H1 (cell line): ENCODE data around the gene KCTD11. TPM values are rescaled to one million over a fixed set of nuclear protein-coding genes. Genes with fewer than 3 reads are reported as not detected.

Source experiments
- CTCF ChIA-PET: fragments of 300-600 bp; sonication (Branson Sonifier 250); formaldehyde crosslinking; loops from one replicate; lab custom pipeline; 2021; ENCODE audit not compliant: partially characterized antibody; lab: Charles Lee
- POLR2A ChIA-PET: fragments of 300-600 bp; sonication (Branson Sonifier 250); formaldehyde crosslinking; loops from one replicate; lab custom pipeline; 2021; ENCODE audit warnings: inconsistent platforms; ENCODE audit not compliant: partially characterized antibody; lab: Charles Lee
- DNase-seq, 2 experiments: peaks; one replicate each; pipeline versions ENCODE4 v3.0.0 to v3.0.0-alpha.2; 2010 to 2022; ENCODE audit warnings: low spot score in 2 of 2, low read depth in 1 of 2, mixed read lengths in 1 of 2
- FAIRE-seq: peaks from 2 replicates; lab custom pipeline; 2011; peaks lifted over from hg19 to GRCh38; lab: Jason Lieb, UNC
- H2AFZ ChIP-seq: 2 replicates; pipeline ENCODE4 v1.8.1; 2012; ENCODE audit warnings: low read length, inconsistent platforms
- H2AK5ac ChIP-seq: 2 replicates; pipeline ENCODE4 v1.6.1; 2013; ENCODE audit warnings: low read depth, low read length
- H2BK120ac ChIP-seq: replicated peaks from 2 replicates; pipeline ENCODE3; 2013; ENCODE audit warnings: low read depth, low read length, inconsistent platforms
- H2BK12ac ChIP-seq: 2 replicates; pipeline ENCODE4 v1.6.1; 2013; ENCODE audit warnings: low read depth, low read length
- H2BK15ac ChIP-seq: 2 replicates; pipeline ENCODE4 v1.6.1; 2013; ENCODE audit warnings: low read length
- H2BK20ac ChIP-seq: 2 replicates; pipeline ENCODE4 v1.6.1; 2013; ENCODE audit warnings: low read length
- H2BK5ac ChIP-seq: 2 replicates; pipeline ENCODE4 v1.6.1; 2013; ENCODE audit warnings: low read depth, low read length
- H3K14ac ChIP-seq: 2 replicates; pipeline ENCODE4 v1.6.1; 2013; ENCODE audit warnings: inconsistent platforms; ENCODE audit not compliant: insufficient read length
- H3K18ac ChIP-seq: 2 replicates; pipeline ENCODE4 v1.6.1; 2013; ENCODE audit warnings: low read length; ENCODE audit errors: extremely low read depth
- H3K23ac ChIP-seq: 2 replicates; pipeline ENCODE4 v1.6.1; 2013; ENCODE audit warnings: inconsistent platforms; ENCODE audit not compliant: insufficient read length
- H3K23me2 ChIP-seq: 2 replicates; pipeline ENCODE4 v1.6.1; 2013; ENCODE audit warnings: low read depth, low read length
- H3K27ac ChIP-seq: 2 replicates; pipeline ENCODE4 v1.6.1; 2011; ENCODE audit warnings: low read depth, low read length, inconsistent platforms
- H3K27me3 ChIP-seq, 4 experiments: replicated peaks in 1 of 4; 1 replicate in 1 of 4; 2 replicates in 3 of 4; pipeline versions ENCODE4 v1.6.1 to v1.8.1; 2011 to 2013; ENCODE audit warnings: low read length in 3 of 4, mild to moderate bottlenecking in 3 of 4, inconsistent platforms in 2 of 4, mixed read lengths in 2 of 4, moderate library complexity in 1 of 4; ENCODE audit not compliant: control insufficient read depth in 3 of 4, insufficient read depth in 3 of 4; ENCODE audit errors: extremely low read depth in 1 of 4
- H3K36me3 ChIP-seq, 4 experiments: 2 replicates each; pipeline versions ENCODE4 v1.6.1 to v1.8.1; 2011 to 2013; ENCODE audit warnings: mild to moderate bottlenecking in 4 of 4, low read length in 3 of 4, moderate library complexity in 2 of 4, control low read depth in 1 of 4, inconsistent platforms in 1 of 4; ENCODE audit not compliant: insufficient read depth in 4 of 4, control insufficient read depth in 2 of 4
- H3K4ac ChIP-seq: replicated peaks from 2 replicates; pipeline ENCODE3; 2013; ENCODE audit warnings: low read length, low read depth, mixed read lengths, inconsistent platforms; ENCODE audit not compliant: insufficient read length
- H3K4me1 ChIP-seq, 4 experiments: replicated peaks in 1 of 4; 1 replicate in 1 of 4; 2 replicates in 3 of 4; pipeline versions ENCODE4 v1.6.1 to v1.8.1; 2011 to 2013; ENCODE audit warnings: low read length in 3 of 4, inconsistent platforms in 2 of 4, mixed read lengths in 1 of 4; ENCODE audit not compliant: insufficient read depth in 4 of 4, control insufficient read depth in 3 of 4
- H3K4me2 ChIP-seq, 2 experiments: 2 replicates each; pipeline versions ENCODE4 v1.6.1 to v1.8.1; 2011 to 2013; ENCODE audit warnings: low read depth in 2 of 2, low read length in 2 of 2, control low read depth in 1 of 2, inconsistent platforms in 1 of 2, mild to moderate bottlenecking in 1 of 2; ENCODE audit not compliant: insufficient read depth in 1 of 2
- H3K4me3 ChIP-seq, 4 experiments: fragments of 200-600, 300-600 bp in 1 of 4; sonication (generic), shearing (Covaris generic), sonication (Bioruptor Twin) in 1 of 4; 2 replicates each; pipeline versions ENCODE4 v1.5.1 to v1.8.1; 2011 to 2016; ENCODE audit warnings: low read length in 4 of 4, low read depth in 3 of 4, control low read depth in 2 of 4, inconsistent platforms in 2 of 4, mild to moderate bottlenecking in 2 of 4, mixed read lengths in 1 of 4, moderate library complexity in 1 of 4; ENCODE audit not compliant: insufficient read depth in 2 of 4; ENCODE audit errors: extremely low read depth in 1 of 4
- H3K56ac ChIP-seq: replicated peaks from 2 replicates; pipeline ENCODE3; 2013; ENCODE audit warnings: low read depth, mild to moderate bottlenecking, mixed read lengths, low read length, inconsistent platforms; ENCODE audit not compliant: insufficient read length
- H3K79me1 ChIP-seq: 2 replicates; pipeline ENCODE4 v1.6.1; 2013; ENCODE audit warnings: low read depth, low read length, control low read depth
- H3K79me2 ChIP-seq, 2 experiments: 2 replicates each; pipeline versions ENCODE4 v1.6.1 to v1.8.1; 2012 to 2013; ENCODE audit warnings: low read length in 2 of 2, mild to moderate bottlenecking in 2 of 2, inconsistent platforms in 1 of 2; ENCODE audit not compliant: insufficient read depth in 2 of 2, control insufficient read depth in 1 of 2
- H3K9ac ChIP-seq, 4 experiments: replicated peaks in 1 of 4; 1 replicate in 1 of 4; 2 replicates in 3 of 4; pipeline versions ENCODE4 v1.6.1 to v1.8.1; 2011 to 2013; ENCODE audit warnings: low read depth in 3 of 4, low read length in 3 of 4, control low read depth in 2 of 4, mild to moderate bottlenecking in 2 of 4, moderate library complexity in 2 of 4, inconsistent platforms in 1 of 4; ENCODE audit errors: extremely low read depth in 1 of 4
- H3K9me3 ChIP-seq, 2 experiments: 2 replicates each; pipeline versions ENCODE4 v1.6.1 to v1.8.1; 2012 to 2013; ENCODE audit warnings: mild to moderate bottlenecking in 2 of 2, moderate library complexity in 2 of 2, control low read depth in 1 of 2, inconsistent platforms in 1 of 2, low read depth in 1 of 2, low read length in 1 of 2, mixed read lengths in 1 of 2; ENCODE audit not compliant: insufficient read depth in 2 of 2
- H4K20me1 ChIP-seq, 2 experiments: replicated peaks in 1 of 2; 2 replicates each; pipeline versions ENCODE3 to v1.8.1; 2011 to 2013; ENCODE audit warnings: inconsistent platforms in 2 of 2, low read length in 2 of 2, mild to moderate bottlenecking in 1 of 2; ENCODE audit not compliant: insufficient read depth in 2 of 2, control insufficient read depth in 1 of 2
- H4K5ac ChIP-seq: 2 replicates; pipeline ENCODE4 v1.6.1; 2013; ENCODE audit warnings: low read length, low read depth, mixed read lengths, inconsistent platforms; ENCODE audit not compliant: insufficient read length
- H4K8ac ChIP-seq: 2 replicates; pipeline ENCODE4 v1.8.0; 2013; ENCODE audit warnings: mild to moderate bottlenecking, moderate library complexity, low read length, inconsistent platforms; ENCODE audit not compliant: insufficient read depth; ENCODE audit errors: extremely low read depth
- H4K91ac ChIP-seq: replicated peaks from 2 replicates; pipeline ENCODE3; 2013; ENCODE audit warnings: low read length, mixed read lengths, inconsistent platforms; ENCODE audit not compliant: insufficient read length
- ASH2L ChIP-seq: fragments of 200-600, 300-600 bp; sonication (generic); IDR thresholded peaks from one replicate; pipeline ENCODE4 v1.7.1; 2017; ENCODE audit warnings: low read length
- CTCF ChIP-seq, 3 experiments: IDR thresholded peaks; 1 replicate in 2 of 3; 2 replicates in 1 of 3; pipeline versions ENCODE4 v1.5.1 to v1.6.1; 2011; ENCODE audit warnings: low read length in 3 of 3, mild to moderate bottlenecking in 3 of 3, inconsistent platforms in 2 of 3, low read depth in 1 of 3, moderate library complexity in 1 of 3; ENCODE audit not compliant: insufficient read depth in 1 of 3; ENCODE audit errors: control extremely low read depth in 1 of 3
- EP300 ChIP-seq, 2 experiments: IDR thresholded peaks; 1 replicate in 1 of 2; 2 replicates in 1 of 2; pipeline ENCODE4 v1.6.1; 2011 to 2012; ENCODE audit warnings: low read depth in 2 of 2, low read length in 2 of 2, mild to moderate bottlenecking in 2 of 2, borderline replicate concordance in 1 of 2, inconsistent platforms in 1 of 2, moderate library complexity in 1 of 2
- EZH2 ChIP-seq: fragments of 200-600 bp; sonication (generic); IDR thresholded peaks from 2 replicates; pipeline ENCODE4 v1.7.1; 2012; ENCODE audit warnings: low read depth, mild to moderate bottlenecking, moderate library complexity, low read length, inconsistent platforms; ENCODE audit not compliant: severe bottlenecking
- PHF8 ChIP-seq: fragments of 200-600 bp; sonication (generic); conservative IDR thresholded peaks from 2 replicates; pipeline ENCODE4 v1.7.1; 2012; ENCODE audit warnings: low read depth, mild to moderate bottlenecking, inconsistent platforms, low read length, moderate library complexity
- POLR2A ChIP-seq, 2 experiments: IDR thresholded peaks; 1 replicate in 1 of 2; 2 replicates in 1 of 2; pipeline ENCODE4 v1.6.1; 2011; ENCODE audit warnings: low read depth in 2 of 2, low read length in 2 of 2, mild to moderate bottlenecking in 2 of 2; ENCODE audit errors: control extremely low read depth in 1 of 2
- TAF1 ChIP-seq: IDR thresholded peaks from 2 replicates; pipeline ENCODE4 v1.6.1; 2011; ENCODE audit warnings: mild to moderate bottlenecking, low read depth, low read length
- WGBS, 2 experiments: shearing (Covaris generic) in 1 of 2; methylation state at CpG; one replicate each; pipeline versions ENCODE4 v1.1.6 to v1.1.7; 2013 to 2015; ENCODE audit warnings: low lambda C conversion rate in 2 of 2, mixed read lengths in 2 of 2, inconsistent platforms in 1 of 2, low coverage in 1 of 2, missing lambda C conversion rate in 1 of 2; ENCODE audit not compliant: insufficient replicate concordance in 2 of 2, insufficient coverage in 1 of 2, insufficient read length in 1 of 2; ENCODE audit errors: extremely low coverage in 1 of 2, missing lambda C conversion rate in 1 of 2; 5-methylcytosine and 5-hydroxymethylcytosine counted together
- polyA plus RNA-seq, 7 experiments: library from polyadenylated mRNA; depleted of rRNA in 3 of 7; stranded (reverse) in 5 of 7; unstranded in 2 of 7; fragments of >200 nt in 5 of 7; fragments of 200-250 nt in 2 of 7; gene quantifications; 1 replicate in 5 of 7; 2 replicates in 1 of 7; 4 replicates in 1 of 7; pipeline versions ENCODE4 v1.2.1 to v1.2.3, GENCODE V29; 2011 to 2013; ENCODE audit warnings: missing spikeins in 2 of 7, mixed read lengths in 2 of 7
- total RNA-seq: library from RNA; stranded (reverse); fragmentation: NEBNext Ultra II Directional; extraction: Animal tissue kit (Norgen Biotek cat#: 25700); gene quantifications from 2 replicates; pipeline ENCODE4 v1.2.1, GENCODE V29; 2021

The KCTD11 gene
- total and polyA plus RNA-seq, 2 of the 8 experiments (the other 6 are each of a cell fraction or from before 2014, with no cell fraction given) = 8.6 to 9.2 TPM

- H3K14ac ChIP-seq = no peak within 1 kb of the TSS
- H3K23me2 ChIP-seq = peaks cover 12% of the 10 kb centered on the region; the same call in 1 of the 2 replicates
- peak within 1 kb of the TSS; percentile 59 for H4K8ac ChIP-seq
- H3K36me3 ChIP-seq = no peaks in the 10 kb centered on the region
- H3K79me2 ChIP-seq = no peaks in the 10 kb centered on the region
- ChIA-PET POLR2A (interaction anchor here (0.7 to 1.7 kb wide), 20 partner anchors 7 to 270 kb away, joined by 3 to 6 read pairs (median 4); partner anchors contain the start of genes ATP1B2, PLSCR3, TMEM95 and ZBTB4), CTCF (interaction anchor here (0.6 to 1.5 kb wide), 7 partner anchors 18 to 180 kb away, joined by 3 to 4 read pairs (median 3); partner anchors contain the start of genes NEURL4 and TMEM256)
- H3K9ac ChIP-seq = peak within 1 kb of the TSS in 2 of 4 experiments; percentile 40 to 43; a peak in 2 of 7 replicates
- no peak within 1 kb of the TSS for H3K56ac ChIP-seq
- H2AFZ ChIP-seq = peak within 1 kb of the TSS; percentile 73; the same call in 1 of the 2 replicates
- peak within 1 kb of the TSS; percentile 44; the same call in 1 of the 2 replicates for H2BK5ac ChIP-seq
- H4K20me1 ChIP-seq = peaks cover 0 to 8% of the 10 kb centered on the region in 2 experiments
- no peak within 1 kb of the TSS for H2BK120ac ChIP-seq
- no peak within 1 kb of the TSS for H3K27ac ChIP-seq
- H3K4me1 ChIP-seq = peaks cover 0 to 17% (median 10%) of the 10 kb centered on the region in 4 experiments; a peak in 6 of 7 replicates
- H2BK15ac ChIP-seq = peak within 1 kb of the TSS; percentile 88; the same call in 1 of the 2 replicates
- no peak within 1 kb of the TSS for H2AK5ac ChIP-seq
- peaks cover 0 to 7% of the 10 kb centered on the region in 2 experiments; a peak in 1 of 4 replicates for H3K9me3 ChIP-seq
- DNase-seq (peak in 1 of 2 experiments; percentile 82), FAIRE-seq (peak; percentile 45)
- WGBS, 2 experiments = 4% methylated on average over 29 of the region's 52 CpGs; no CpG with 5 or more reads in 1 of the 2 experiments
- H3K79me1 ChIP-seq = peaks cover 3% of the 10 kb centered on the region; the same call in 1 of the 2 replicates
- H4K5ac ChIP-seq = peak within 1 kb of the TSS; percentile 21
- no peak within 1 kb of the TSS for H3K4ac ChIP-seq
- H3K27me3 ChIP-seq = peaks cover 0 to 39% (median 29%) of the 10 kb centered on the region in 4 experiments; a peak in 6 of 7 replicates
- no peak within 1 kb of the TSS for H3K23ac ChIP-seq
- peak within 1 kb of the TSS; percentile 66 to 83 for H3K4me2 ChIP-seq
- no peak within 1 kb of the TSS for H4K91ac ChIP-seq
- peak within 1 kb of the TSS; percentile 37 to 72 (median 56) for H3K4me3 ChIP-seq
- peak within 1 kb of the TSS; percentile 87 for H3K18ac ChIP-seq
- H2BK20ac ChIP-seq = no peak within 1 kb of the TSS
- H2BK12ac ChIP-seq = peak within 1 kb of the TSS; percentile 82; the same call in 1 of the 2 replicates
- TF ChIP-seq CTCF (IDR thresholded peaks at IDR 0.05; ENCODE audit: control extremely low read depth in 1 of 3, insufficient read depth in 1 of 3, low read depth in 1 of 3, low read length in 3 of 3) (peak in 2 of 3 experiments; percentile 6 to 14; a peak in 1 of 4 replicates), EZH2 (peak; percentile 57), POLR2A (IDR thresholded peaks at IDR 0.05; ENCODE audit: control extremely low read depth in 1 of 2, low read depth in 2 of 2, low read length in 2 of 2) (peak in 1 of 2 experiments; percentile 47; a peak in 1 of 3 replicates), EP300 (IDR thresholded peaks at IDR 0.05; ENCODE audit: borderline replicate concordance in 1 of 2, low read depth in 2 of 2, low read length in 2 of 2) (no peak), PHF8 (0 out of 2 replicates have a peak, but pooled peaks have one; percentile 42), ASH2L (peak; percentile 35), TAF1 (peak; percentile 56; the same call in 1 of the 2 replicates)
Measured at GRCh38 chr17:7380855-7381683, 29.1 kb downstream of the KCTD11 start, which contains the start of gene TNK1. Gene TNK1, plus strand, starts transcription at chr17:7381089. Its CDS starts 1,838 bp downstream, at chr17:7382927.
